Muscle layer of colon (tissue), 2 donors: ENCODE measurements around the gene OASL.
"Not testable (repeated sequence)": the region's sequence is repeated elsewhere in the genome, so short reads cannot be mapped to it uniquely, and the experiment has no call there.

Experiments
- H3K27ac ChIP-seq: one replicate; pipeline ENCODE4 v1.7.0; 2013; ENCODE audit warnings: low read depth, mild to moderate bottlenecking, low read length, moderate library complexity
- H3K27me3 ChIP-seq, 2 donors: one replicate each; pipeline ENCODE4 v1.7.0; 2013; ENCODE audit warnings: low read length in 2 of 2, mild to moderate bottlenecking in 2 of 2; ENCODE audit not compliant: insufficient read depth in 2 of 2, control insufficient read depth in 1 of 2
- H3K36me3 ChIP-seq: one replicate; pipeline ENCODE4 v1.7.0; 2013; ENCODE audit warnings: mild to moderate bottlenecking, low read length; ENCODE audit not compliant: insufficient read depth
- H3K4me1 ChIP-seq: one replicate; pipeline ENCODE4 v1.7.0; 2013; ENCODE audit warnings: mild to moderate bottlenecking, low read length; ENCODE audit not compliant: insufficient read depth
- H3K4me3 ChIP-seq, 2 donors: one replicate each; pipeline ENCODE4 v1.7.0; 2013; ENCODE audit warnings: low read length in 2 of 2, low read depth in 1 of 2, mild to moderate bottlenecking in 1 of 2, moderate library complexity in 1 of 2
- H3K9ac ChIP-seq: one replicate; pipeline ENCODE4 v1.7.0; 2013; ENCODE audit warnings: low read length
- H3K9me3 ChIP-seq: one replicate; pipeline ENCODE4 v1.7.0; 2013; ENCODE audit warnings: mild to moderate bottlenecking, low read length
- donor health status: abdominal sarcoma.
- donor health status: Adenocarcinoma of cecum.

The OASL gene

DNA sequence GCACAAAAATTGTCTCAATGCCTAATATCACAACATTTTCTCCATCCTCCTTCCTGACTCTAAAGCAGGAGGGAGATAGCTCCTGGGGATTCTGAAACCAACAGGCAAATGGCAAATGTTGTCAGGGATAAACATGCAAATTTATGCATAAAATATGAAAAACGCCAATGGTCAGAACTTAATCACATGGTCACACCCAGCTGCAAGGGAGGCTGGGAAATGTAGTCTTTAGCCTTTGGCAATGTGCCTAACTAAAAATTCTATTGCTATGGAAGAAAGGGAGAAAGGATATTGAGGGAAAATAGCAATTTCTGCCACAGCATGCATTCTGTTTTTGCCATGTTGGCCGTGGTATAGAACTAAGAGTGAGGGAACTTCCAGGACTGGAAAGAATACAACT, 11.7 kb upstream of the OASL start:
- Histone ChIP-seq H3K4me1 (no peaks in the 10 kb centered on the region), H3K9ac (no peak overlapping the region), H3K4me3 (no peak overlapping the region), H3K27ac (no peak overlapping the region), H3K27me3 (no peaks in the 10 kb centered on the region), H3K36me3 (no peaks in the 10 kb centered on the region), H3K9me3 (no peaks in the 10 kb centered on the region)

- Histone ChIP-seq H3K4me3 (no peak overlapping the region), H3K36me3 (no peaks in the 10 kb centered on the region), H3K9ac (no peak overlapping the region), H3K27me3 (no peaks in the 10 kb centered on the region), H3K27ac (no peak overlapping the region), H3K4me1 (no peaks in the 10 kb centered on the region), H3K9me3 (no peaks in the 10 kb centered on the region)
Observed at GRCh38 chr12:121048442-121048841, 9.4 kb upstream of the OASL start.

GRCh38 chr12:121047400-121047799, 8.4 kb upstream of the OASL start:
- not testable (repeated sequence) for H3K4me1 ChIP-seq, H3K27me3 ChIP-seq, H3K4me3 ChIP-seq, H3K9me3 ChIP-seq, H3K9ac ChIP-seq, H3K27ac ChIP-seq, H3K36me3 ChIP-seq

DNA sequence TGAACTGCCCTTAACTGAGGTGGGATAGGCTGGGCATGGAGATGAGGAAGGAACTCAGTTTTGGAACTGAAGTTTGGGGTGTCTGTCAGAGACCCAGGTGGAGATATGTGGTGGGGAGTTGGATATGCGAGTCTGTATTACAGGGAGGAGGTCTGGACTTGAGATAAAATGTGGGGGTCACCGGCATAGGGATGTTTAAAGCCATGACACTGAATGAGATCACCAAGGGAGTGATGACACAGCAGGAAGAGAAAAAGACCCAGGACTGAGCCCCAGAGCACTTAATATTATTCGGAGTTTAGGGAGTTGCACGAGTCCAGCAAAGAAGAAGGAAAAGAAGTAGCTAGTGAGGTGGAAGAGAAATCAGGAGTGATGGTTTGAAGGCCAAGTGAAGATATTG, 4.0 kb upstream of the OASL start:
- Histone ChIP-seq H3K9me3 (no peaks in the 10 kb centered on the region), H3K4me3 (no peak overlapping the region), H3K36me3 (no peaks in the 10 kb centered on the region), H3K9ac (no peak overlapping the region), H3K27me3 (no peaks in the 10 kb centered on the region), H3K4me1 (no peaks in the 10 kb centered on the region), H3K27ac (no peak overlapping the region)

GRCh38 chr12:121036810-121037326, 2.2 kb downstream of the OASL start:
- Histone ChIP-seq H3K4me3 (no peak overlapping the region), H3K9ac (no peak overlapping the region), H3K36me3 (no peaks in the 10 kb centered on the region), H3K27me3 (no peaks in the 10 kb centered on the region), H3K27ac (no peak overlapping the region), H3K9me3 (no peaks in the 10 kb centered on the region), H3K4me1 (no peaks in the 10 kb centered on the region)

DNA sequence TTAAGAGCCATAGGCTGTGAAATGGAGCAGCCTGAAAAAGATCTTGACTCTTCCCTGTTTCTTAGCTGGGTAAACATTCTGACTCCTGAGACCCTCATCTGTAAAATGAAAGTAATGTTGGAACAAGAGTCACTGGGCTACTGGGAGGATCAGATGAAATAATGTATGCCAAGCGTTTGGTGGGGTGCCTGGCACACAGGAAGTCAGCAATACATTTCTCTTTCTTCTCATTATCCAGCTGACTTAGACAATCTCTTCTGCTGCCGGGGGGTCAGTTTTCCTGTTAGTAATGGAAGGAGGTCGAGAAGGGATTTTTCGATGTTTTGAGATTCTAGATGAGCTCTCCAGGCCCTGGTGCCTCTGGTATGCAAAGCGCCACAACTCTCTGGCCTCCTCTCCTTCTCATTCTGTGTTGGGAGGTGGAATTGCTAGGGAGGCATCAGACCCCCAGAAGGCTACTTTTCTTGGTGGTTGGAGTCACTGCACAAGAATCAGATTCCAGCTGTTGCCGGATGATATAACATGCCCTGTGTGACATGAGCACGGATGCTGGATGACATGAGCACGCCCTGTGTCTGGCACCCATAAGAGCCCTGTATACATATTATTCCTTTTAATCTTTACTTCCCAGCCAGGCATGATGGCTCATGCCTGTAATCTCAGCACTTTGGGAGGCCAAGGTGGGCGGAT, 4.3 kb downstream of the OASL start:
- Histone ChIP-seq H3K4me3 (no peak overlapping the region), H3K36me3 (no peaks in the 10 kb centered on the region), H3K4me1 (no peaks in the 10 kb centered on the region), H3K27me3 (no peaks in the 10 kb centered on the region), H3K27ac (no peak overlapping the region), H3K9me3 (no peaks in the 10 kb centered on the region), H3K9ac (no peak overlapping the region)

DNA sequence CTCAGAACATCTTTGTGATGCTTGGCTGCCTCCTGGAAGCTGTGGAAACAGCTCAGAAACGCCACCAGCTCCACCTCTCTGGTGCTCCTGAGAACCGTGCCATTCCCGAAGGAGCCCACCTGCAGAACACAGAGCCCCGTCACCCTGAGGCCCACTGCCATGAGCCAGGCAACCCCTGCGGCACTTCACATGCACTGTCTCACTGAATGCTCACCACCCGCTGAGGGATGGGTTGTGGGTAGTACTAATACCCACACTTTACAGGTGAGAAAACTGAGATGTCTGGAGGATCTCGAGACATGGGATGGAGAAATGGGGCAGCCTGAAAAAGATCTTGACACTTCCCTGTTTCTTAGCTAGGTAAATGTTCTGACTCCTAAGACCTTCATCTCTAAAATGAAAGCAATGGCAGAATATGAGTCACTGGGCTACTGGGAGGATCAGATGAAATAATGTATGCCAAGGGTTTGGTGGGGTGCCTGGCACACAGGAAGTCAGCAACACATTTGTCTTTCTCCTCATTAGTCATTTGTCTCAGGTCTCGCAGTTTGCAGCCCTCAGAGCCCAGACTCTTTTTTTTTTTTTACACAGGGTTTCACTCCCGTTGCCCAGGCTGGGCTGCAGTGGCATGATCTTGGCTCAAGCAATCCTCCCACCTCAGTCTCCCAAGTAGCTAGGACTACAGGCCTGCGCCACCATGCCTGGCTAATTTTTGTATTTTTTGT, 5.3 kb downstream of the OASL start:
- Histone ChIP-seq H3K4me1 (no peaks in the 10 kb centered on the region), H3K27me3 (no peaks in the 10 kb centered on the region), H3K27ac (no peak overlapping the region), H3K9me3 (no peaks in the 10 kb centered on the region), H3K4me3 (no peak overlapping the region), H3K36me3 (no peaks in the 10 kb centered on the region), H3K9ac (no peak overlapping the region)

DNA sequence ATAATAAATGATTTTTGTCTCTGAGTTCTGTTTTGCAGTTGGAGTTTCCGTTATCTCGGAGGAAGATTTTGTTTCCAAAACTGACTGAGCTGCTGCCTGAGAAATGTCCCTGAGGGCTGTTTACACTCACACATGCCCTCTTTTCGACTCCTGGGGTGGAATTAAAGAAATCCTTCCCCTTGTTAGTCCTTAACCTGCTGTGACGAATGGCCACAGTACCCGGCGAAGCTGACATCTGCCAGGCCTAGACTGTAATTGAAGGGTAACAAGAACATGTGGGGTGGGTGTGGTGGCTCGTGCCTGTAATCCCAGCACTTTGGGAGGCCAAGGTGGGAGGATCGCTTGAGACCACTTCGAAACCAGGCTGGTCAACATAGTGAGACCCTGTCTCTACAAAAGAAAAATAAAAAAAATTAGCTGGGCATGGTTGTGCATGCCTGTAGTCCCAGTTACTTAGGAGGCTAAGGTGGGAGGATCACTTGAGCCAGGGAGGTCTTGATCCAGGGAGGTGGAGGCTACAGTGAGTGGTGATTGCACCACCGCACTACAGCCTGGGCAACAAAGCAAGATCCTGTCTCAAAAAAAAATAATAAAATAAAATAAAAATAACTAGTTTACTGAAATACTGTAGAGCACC, 8.4 kb downstream of the OASL start:
- H3K4me1 ChIP-seq: no peaks in the 10 kb centered on the region
- H3K27me3 ChIP-seq: no peaks in the 10 kb centered on the region
- H3K9me3 ChIP-seq: no peaks in the 10 kb centered on the region
- no peaks in the 10 kb centered on the region for H3K36me3 ChIP-seq
- H3K27ac ChIP-seq: no peak overlapping the region
- no peak overlapping the region for H3K4me3 ChIP-seq
- no peak overlapping the region for H3K9ac ChIP-seq

- Histone ChIP-seq H3K27ac (no peak overlapping the region), H3K27me3 (no peaks in the 10 kb centered on the region), H3K9ac (no peak overlapping the region), H3K4me3 (no peak overlapping the region), H3K9me3 (no peaks in the 10 kb centered on the region), H3K36me3 (no peaks in the 10 kb centered on the region), H3K4me1 (no peaks in the 10 kb centered on the region)
Observed at GRCh38 chr12:121026274-121027045, 12.6 kb downstream of the OASL start.

- no peaks in the 10 kb centered on the region for H3K9me3 ChIP-seq
- no peaks in the 10 kb centered on the region for H3K36me3 ChIP-seq
- no peaks in the 10 kb centered on the region for H3K4me1 ChIP-seq
- H3K9ac ChIP-seq: no peak overlapping the region
- H3K4me3 ChIP-seq: no peak overlapping the region
- H3K27ac ChIP-seq: no peak overlapping the region
- H3K27me3 ChIP-seq: no peaks in the 10 kb centered on the region
Observed at GRCh38 chr12:121025442-121026226, 13.4 kb downstream of the OASL start.
